MM.1S (cell line): Measurements from ENCODE around the gene UBL5.

Experiments used
- CTCF ChIP-seq: fragments of 300-600 bp; sonication (generic); IDR thresholded peaks from 2 replicates; pipeline ENCODE4 v1.5.1; 2016; ENCODE audit warnings: antibody characterized with exemption, low read length, mixed read lengths
- EZH2 ChIP-seq: fragments of 300-600 bp; sonication (generic); optimal IDR thresholded peaks from 2 replicates; pipeline ENCODE3; 2017; ENCODE audit warnings: low read depth, mild to moderate bottlenecking, antibody characterized with exemption, low read length, mixed read lengths
- EZH2phosphoT487 ChIP-seq: fragments of 300-600 bp; sonication (generic); IDR thresholded peaks from 2 replicates; pipeline ENCODE4 v1.6.1; 2018; ENCODE audit warnings: antibody characterized with exemption, low read length

DNA sequence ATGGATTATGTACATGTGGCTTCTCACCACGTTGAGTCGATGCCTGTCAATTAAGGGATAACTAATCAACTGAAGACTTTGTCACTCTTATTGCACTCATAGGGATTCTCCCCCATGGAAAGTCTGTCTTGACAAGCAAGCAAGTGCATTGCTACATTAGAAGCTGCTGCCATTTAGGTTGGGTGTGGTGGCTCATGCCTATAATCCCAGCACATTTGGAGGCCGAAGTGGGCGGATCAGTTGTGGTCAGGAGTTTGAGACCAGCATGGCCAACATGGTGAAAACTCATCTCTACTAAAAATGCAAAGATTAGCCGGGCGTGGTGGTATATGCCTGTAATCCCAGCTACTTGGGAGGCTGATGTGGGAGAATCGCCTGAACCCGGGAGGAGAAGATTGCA lies 40.9 kb upstream of the UBL5 start:
- TF ChIP-seq CTCF (no peak), EZH2 (no peak), EZH2phosphoT487 (no peak)
